ENCODE results near the gene NAV2.

GRCh38 chr11:19705936-19706335 lies 6.7 kb upstream of the NAV2 start:
- TF ChIP-seq CTCF (optimal IDR thresholded peaks at IDR 0.05 in 1 of 3, IDR thresholded peaks at IDR 0.05 in 1 of 3, conservative IDR thresholded peaks at IDR 0.05 in 1 of 3; ENCODE audit: extremely low read depth in 1 of 3, insufficient read depth in 2 of 3, low read length in 3 of 3) (no peak), EZH2 (IDR thresholded peaks at IDR 0.05; ENCODE audit: low read length) (no peak)
